Measurements from ENCODE around the gene RPL10A.

Gene RPL10A

GRCh38 chr6:35457907-35458306, 10.3 kb upstream of the RPL10A start:
- Mint-ChIP-seq H3K27me3 (no peaks in the 10 kb centered on the region), H3K4me1 (peaks cover 14 to 30% of the 10 kb centered on the region in 2 donors), H3K9me3 (no peaks in the 10 kb centered on the region), H3K4me3 (no peak overlapping the region), H3K36me3 (peaks cover 30 to 53% of the 10 kb centered on the region in 2 donors), H3K27ac (no peak overlapping the region)
- DNase-seq (no peak), ATAC-seq (replicated peaks) (no peak)

GRCh38 chr6:35461270-35461669, 6.9 kb upstream of the RPL10A start:
- DNase-seq (no peak), ATAC-seq (replicated peaks) (no peak)
- H3K27ac Mint-ChIP-seq, result no peak overlapping the region
- H3K27me3 Mint-ChIP-seq, result no peaks in the 10 kb centered on the region
- no peaks in the 10 kb centered on the region for H3K9me3 Mint-ChIP-seq
- H3K36me3 Mint-ChIP-seq, result peaks cover 29 to 53% of the 10 kb centered on the region in 2 donors
- peaks cover 11 to 13% of the 10 kb centered on the region in 2 donors for H3K4me1 Mint-ChIP-seq
- no peak overlapping the region for H3K4me3 Mint-ChIP-seq

GRCh38 chr6:35463292-35463691, 4.9 kb upstream of the RPL10A start:
- ATAC-seq (replicated peaks) (no peak), DNase-seq (no peak)
- H3K4me1 Mint-ChIP-seq, result peaks cover 9 to 15% of the 10 kb centered on the region in 2 donors
- H3K9me3 Mint-ChIP-seq, result no peaks in the 10 kb centered on the region
- H3K27ac Mint-ChIP-seq, result no peak overlapping the region
- H3K4me3 Mint-ChIP-seq, result no peak overlapping the region
- no peaks in the 10 kb centered on the region for H3K27me3 Mint-ChIP-seq
- H3K36me3 Mint-ChIP-seq, result peaks cover 30 to 51% of the 10 kb centered on the region in 2 donors

- Mint-ChIP-seq H3K4me1 (peaks cover 17 to 32% of the 10 kb centered on the region in 2 donors), H3K27me3 (no peaks in the 10 kb centered on the region), H3K4me3 (no peak overlapping the region), H3K27ac (no peak overlapping the region), H3K36me3 (peaks cover 42 to 58% of the 10 kb centered on the region in 2 donors), H3K9me3 (no peaks in the 10 kb centered on the region)
- ATAC-seq (replicated peaks), result no peak
- no peak for DNase-seq
These were observed 2.6 kb upstream of the RPL10A start for GRCh38 chr6:35465646-35466045.

- DNase-seq (no peak), ATAC-seq (replicated peaks) (peak; percentile 4 to 10)
- Mint-ChIP-seq H3K9me3 (no peaks in the 10 kb centered on the region), H3K4me1 (peaks cover 23 to 55% of the 10 kb centered on the region in 2 donors), H3K27ac (peak overlapping the region; percentile 99), H3K36me3 (peaks cover 45 to 63% of the 10 kb centered on the region in 2 donors), H3K27me3 (no peaks in the 10 kb centered on the region), H3K4me3 (peak overlapping the region; percentile 95 to 99)
These were observed 964 bp downstream of the RPL10A start for GRCh38 chr6:35468980-35469750.

- no peaks in the 10 kb centered on the region for H3K27me3 Mint-ChIP-seq
These were observed 1.8 kb downstream of the RPL10A start for GRCh38 chr6:35469751-35470662.

GRCh38 chr6:35470663-35471120, 2.5 kb downstream of the RPL10A start:
- H3K36me3 Mint-ChIP-seq, result peaks cover 50 to 63% of the 10 kb centered on the region in 2 donors
- peak overlapping the region; percentile 99 for H3K27ac Mint-ChIP-seq
- DNase-seq, result no peak
- ATAC-seq (replicated peaks), result no peak
- H3K9me3 Mint-ChIP-seq, result no peaks in the 10 kb centered on the region
- peaks cover 25 to 65% of the 10 kb centered on the region in 2 donors for H3K4me1 Mint-ChIP-seq
- peak overlapping the region; percentile 95 to 99 for H3K4me3 Mint-ChIP-seq
- no peaks in the 10 kb centered on the region for H3K27me3 Mint-ChIP-seq

More at GRCh38 chr6:35469751-35470662, 1.8 kb downstream of the RPL10A start:
- peaks cover 50 to 63% of the 10 kb centered on the region in 2 donors for H3K36me3 Mint-ChIP-seq
- ATAC-seq (replicated peaks), result no peak
- DNase-seq, result no peak
- H3K27ac Mint-ChIP-seq, result peak overlapping the region; percentile 99
- H3K4me3 Mint-ChIP-seq, result peak overlapping the region; percentile 95 to 99
- peaks cover 23 to 59% of the 10 kb centered on the region in 2 donors for H3K4me1 Mint-ChIP-seq
- no peaks in the 10 kb centered on the region for H3K9me3 Mint-ChIP-seq

GRCh38 chr6:35471836-35472345, 3.7 kb downstream of the RPL10A start:
- H3K36me3 Mint-ChIP-seq, result peaks cover 46 to 54% of the 10 kb centered on the region in 2 donors
- H3K4me3 Mint-ChIP-seq, result peak overlapping the region in 1 of 2 donors; percentile 25
- peaks cover 28 to 69% of the 10 kb centered on the region in 2 donors for H3K4me1 Mint-ChIP-seq
- DNase-seq (no peak), ATAC-seq (replicated peaks) (no peak)
- no peaks in the 10 kb centered on the region for H3K27me3 Mint-ChIP-seq
- no peaks in the 10 kb centered on the region for H3K9me3 Mint-ChIP-seq
- peak overlapping the region; percentile 59 for H3K27ac Mint-ChIP-seq

GRCh38 chr6:35473075-35473849, 5.1 kb downstream of the RPL10A start:
- ATAC-seq (replicated peaks) (no peak), DNase-seq (no peak)
- Mint-ChIP-seq H3K36me3 (peaks cover 44 to 48% of the 10 kb centered on the region in 2 donors), H3K9me3 (no peaks in the 10 kb centered on the region), H3K4me3 (peak overlapping the region in 1 of 2 donors; percentile 13), H3K4me1 (peaks cover 26 to 56% of the 10 kb centered on the region in 2 donors), H3K27me3 (no peaks in the 10 kb centered on the region), H3K27ac (peak overlapping the region; percentile 88)

- H3K36me3 Mint-ChIP-seq, result peaks cover 39 to 43% of the 10 kb centered on the region in 2 donors
- H3K4me3 Mint-ChIP-seq, result no peak overlapping the region
- H3K4me1 Mint-ChIP-seq, result peaks cover 26 to 55% of the 10 kb centered on the region in 2 donors
- H3K9me3 Mint-ChIP-seq, result no peaks in the 10 kb centered on the region
- no peaks in the 10 kb centered on the region for H3K27me3 Mint-ChIP-seq
- ATAC-seq (replicated peaks) (no peak), DNase-seq (no peak)
- H3K27ac Mint-ChIP-seq, result peak overlapping the region; percentile 65
These were observed 5.6 kb downstream of the RPL10A start for GRCh38 chr6:35473850-35474130.

GRCh38 chr6:35474131-35474941, 6.1 kb downstream of the RPL10A start:
- Mint-ChIP-seq H3K27me3 (no peaks in the 10 kb centered on the region), H3K4me1 (peaks cover 24 to 50% of the 10 kb centered on the region in 2 donors), H3K36me3 (peaks cover 33 to 37% of the 10 kb centered on the region in 2 donors), H3K27ac (peak overlapping the region; percentile 71), H3K9me3 (no peaks in the 10 kb centered on the region), H3K4me3 (no peak overlapping the region)
- ATAC-seq (replicated peaks), result peak; percentile 15 to 23
- no peak for DNase-seq

- ATAC-seq (replicated peaks), result peak in 1 of 2 donors; percentile 3
- H3K9me3 Mint-ChIP-seq, result no peaks in the 10 kb centered on the region
- no peak for DNase-seq
- H3K36me3 Mint-ChIP-seq, result peaks cover 26 to 30% of the 10 kb centered on the region in 2 donors
- H3K27ac Mint-ChIP-seq, result peak overlapping the region; percentile 51
- H3K27me3 Mint-ChIP-seq, result no peaks in the 10 kb centered on the region
- H3K4me3 Mint-ChIP-seq, result peak overlapping the region in 1 of 2 donors; percentile 24
- peaks cover 17 to 43% of the 10 kb centered on the region in 2 donors for H3K4me1 Mint-ChIP-seq
These were observed 6.9 kb downstream of the RPL10A start for GRCh38 chr6:35474942-35475570.

- DNase-seq (no peak), ATAC-seq (replicated peaks) (no peak)
- Mint-ChIP-seq H3K9me3 (no peaks in the 10 kb centered on the region), H3K36me3 (peaks cover 21 to 25% of the 10 kb centered on the region in 2 donors), H3K27ac (peak overlapping the region; percentile 6), H3K4me3 (no peak overlapping the region), H3K4me1 (peaks cover 14 to 37% of the 10 kb centered on the region in 2 donors), H3K27me3 (no peaks in the 10 kb centered on the region)
These were observed 7.4 kb downstream of the RPL10A start for GRCh38 chr6:35475573-35475972.
